RWPE1 (cell line): Measurements from ENCODE around the gene GYS1.
A peak's percentile ranks its signal among the peaks of the same experiment; 100 is the strongest.

Experiments
- CTCF ChIA-PET: fragments of 350-600 bp; sonication (Branson Sonifier 250); formaldehyde crosslinking; extraction: SDS; loops from one replicate; lab custom pipeline; 2021; lab: Yijun Ruan, JAX
- POLR2A ChIA-PET: fragments of 400-600 bp; formaldehyde crosslinking; extraction: SDS; loops from one replicate; lab custom pipeline; 2020; ENCODE audit warnings: antibody characterized with exemption; ENCODE audit not compliant: low non-redundant PET; lab: Yijun Ruan, JAX
- DNase-seq: peaks from one replicate; pipeline ENCODE4 v3.0.0; 2012; ENCODE audit warnings: low spot score
- H3K27ac ChIP-seq: fragments of 450-650 bp; 2 replicates; pipeline ENCODE4 v1.5.1; 2017
- CTCF ChIP-seq: fragments of 450-650 bp; conservative IDR thresholded peaks from 2 replicates; pipeline ENCODE4 v1.5.1; 2017; ENCODE audit warnings: low read depth, mild to moderate bottlenecking

GYS1 gene

GRCh38 chr19:48966541-48967345 is 26.4 kb downstream of the GYS1 start:
- POLR2A ChIA-PET: interaction anchor here (0.5 to 1.7 kb wide), 4 partner anchors 49 to 101 kb away, joined by 3 to 4 read pairs (median 3); partner anchors contain the start of gene PPP1R15A
- H3K27ac ChIP-seq: peak overlapping the region; percentile 95
- CTCF ChIA-PET: no interaction called here
- TF ChIP-seq CTCF: no peak
- no peak for DNase-seq

GRCh38 chr19:48965806-48966540 is 27.1 kb downstream of the GYS1 start:
- TF ChIP-seq CTCF: no peak
- DNase-seq: peak; percentile 76
- CTCF ChIA-PET: no interaction called here

GRCh38 chr19:48965040-48965805 is 27.9 kb downstream of the GYS1 start, which contains the start of gene FTL:
Gene FTL, plus strand, starts transcription at chr19:48965309. Its CDS starts 199 bp downstream, at chr19:48965508.
- ChIA-PET POLR2A (interaction anchor here (0.6 to 1.1 kb wide), 2 partner anchors 27 to 54 kb away, joined by 3 to 11 read pairs; no protein-coding TSS in a partner anchor), CTCF (no interaction called here)
- DNase-seq: peak; percentile 94
- peak within 1 kb of the TSS; percentile 95 for H3K27ac ChIP-seq
- no peak for TF ChIP-seq CTCF

More at GRCh38 chr19:48965806-48966540, 27.1 kb downstream of the GYS1 start:
- H3K27ac ChIP-seq: peak overlapping the region; percentile 95
- POLR2A ChIA-PET: interaction anchor here (0.6 to 1.1 kb wide), 3 partner anchors 26 to 90 kb away, joined by 3 to 11 read pairs (median 3); no protein-coding TSS in a partner anchor

GRCh38 chr19:48964205-48965039 is 28.7 kb downstream of the GYS1 start:
- no peak for DNase-seq
- H3K27ac ChIP-seq: peak overlapping the region; percentile 95
- CTCF ChIA-PET: interaction anchor here (0.6 to 0.8 kb wide), 3 partner anchors 24 to 99 kb away, joined by 3 to 5 read pairs (median 4); no protein-coding TSS in a partner anchor
- POLR2A ChIA-PET: interaction anchor here (0.6 kb wide), 1 partner anchor 86 kb away, joined by 4 read pairs; no protein-coding TSS in a partner anchor
- no peak for TF ChIP-seq CTCF

- DNase-seq: peak; percentile 75
- CTCF ChIA-PET: interaction anchor here (0.6 to 0.8 kb wide), 3 partner anchors 25 to 100 kb away, joined by 3 to 5 read pairs (median 4); no protein-coding TSS in a partner anchor
- POLR2A ChIA-PET: interaction anchor here (0.6 to 0.8 kb wide), 2 partner anchors 85 to 92 kb away, joined by 3 to 4 read pairs; partner anchors contain the start of gene PPP1R15A
- TF ChIP-seq CTCF: no peak
- H3K27ac ChIP-seq: peak overlapping the region; percentile 95
These were observed 29.5 kb downstream of the GYS1 start for GRCh38 chr19:48963371-48964204.
